GM21423 (cell line): ENCODE measurements around the gene MTO1.
A peak's percentile ranks its signal among the peaks of the same experiment; 100 is the strongest.
"Not testable (repeated sequence)": the region's sequence is repeated elsewhere in the genome, so short reads cannot be mapped to it uniquely, and the experiment has no call there.

Experiments
- ATAC-seq: cut with Tn5 transposase; IDR thresholded peaks from one replicate; pipeline ENCODE4 v1.9.1; 2021; ENCODE audit warnings: mild to moderate bottlenecking, moderate library complexity; ENCODE audit not compliant: unreplicated experiment

Gene MTO1, protein sequence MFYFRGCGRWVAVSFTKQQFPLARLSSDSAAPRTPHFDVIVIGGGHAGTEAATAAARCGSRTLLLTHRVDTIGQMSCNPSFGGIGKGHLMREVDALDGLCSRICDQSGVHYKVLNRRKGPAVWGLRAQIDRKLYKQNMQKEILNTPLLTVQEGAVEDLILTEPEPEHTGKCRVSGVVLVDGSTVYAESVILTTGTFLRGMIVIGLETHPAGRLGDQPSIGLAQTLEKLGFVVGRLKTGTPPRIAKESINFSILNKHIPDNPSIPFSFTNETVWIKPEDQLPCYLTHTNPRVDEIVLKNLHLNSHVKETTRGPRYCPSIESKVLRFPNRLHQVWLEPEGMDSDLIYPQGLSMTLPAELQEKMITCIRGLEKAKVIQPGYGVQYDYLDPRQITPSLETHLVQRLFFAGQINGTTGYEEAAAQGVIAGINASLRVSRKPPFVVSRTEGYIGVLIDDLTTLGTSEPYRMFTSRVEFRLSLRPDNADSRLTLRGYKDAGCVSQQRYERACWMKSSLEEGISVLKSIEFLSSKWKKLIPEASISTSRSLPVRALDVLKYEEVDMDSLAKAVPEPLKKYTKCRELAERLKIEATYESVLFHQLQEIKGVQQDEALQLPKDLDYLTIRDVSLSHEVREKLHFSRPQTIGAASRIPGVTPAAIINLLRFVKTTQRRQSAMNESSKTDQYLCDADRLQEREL

GRCh38 chr6:73461537-73462350 is at the start of gene MTO1:
Gene MTO1 (plus strand): TSS chr6:73461737. CDS start chr6:73461855, 118 bp downstream.
- peak; percentile 97 for ATAC-seq

GRCh38 chr6:73413102-73413501 is 48.4 kb upstream of the MTO1 start:
- ATAC-seq, result no peak

- no peak for ATAC-seq
Observed at GRCh38 chr6:73418081-73418741, 43.3 kb upstream of the MTO1 start.

DNA sequence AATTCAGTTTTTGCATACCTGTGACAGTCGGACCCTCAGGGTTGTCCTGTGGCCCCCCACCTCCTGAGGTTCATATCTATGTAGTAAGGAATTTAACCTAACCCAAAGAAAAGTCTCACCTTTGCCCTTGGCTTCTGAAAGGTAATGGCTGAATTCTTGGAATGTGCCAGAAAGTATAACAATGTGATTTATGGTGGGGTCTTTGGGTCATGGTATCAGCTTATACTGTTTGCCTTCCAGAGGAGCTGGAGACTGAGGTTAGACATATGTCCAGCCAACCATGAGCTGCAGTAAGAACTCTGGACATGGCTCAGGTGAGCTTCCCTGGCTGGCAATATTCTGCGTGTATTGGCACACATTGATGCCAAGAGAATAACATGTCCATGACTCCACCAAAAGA is 40.0 kb upstream of the MTO1 start:
- no peak for ATAC-seq

DNA sequence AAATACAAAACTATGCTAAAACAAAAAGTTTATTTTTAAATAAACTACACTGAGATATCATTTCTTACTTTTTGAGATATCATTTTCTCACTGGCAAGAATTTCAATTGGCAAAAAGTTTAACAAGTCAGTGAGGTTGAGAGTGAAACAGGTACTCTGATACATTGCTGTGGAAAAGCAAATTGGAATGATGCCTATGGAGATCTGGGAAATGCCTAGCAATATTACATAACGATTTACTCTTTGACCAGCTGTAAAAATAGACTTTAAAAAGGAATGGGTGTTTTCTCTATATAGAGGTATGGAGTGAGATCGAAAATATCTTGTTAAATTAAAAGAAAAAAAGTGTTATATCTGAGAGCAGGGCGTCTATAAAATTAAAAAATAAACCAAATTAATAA is 26.3 kb upstream of the MTO1 start:
- ATAC-seq, result no peak

DNA sequence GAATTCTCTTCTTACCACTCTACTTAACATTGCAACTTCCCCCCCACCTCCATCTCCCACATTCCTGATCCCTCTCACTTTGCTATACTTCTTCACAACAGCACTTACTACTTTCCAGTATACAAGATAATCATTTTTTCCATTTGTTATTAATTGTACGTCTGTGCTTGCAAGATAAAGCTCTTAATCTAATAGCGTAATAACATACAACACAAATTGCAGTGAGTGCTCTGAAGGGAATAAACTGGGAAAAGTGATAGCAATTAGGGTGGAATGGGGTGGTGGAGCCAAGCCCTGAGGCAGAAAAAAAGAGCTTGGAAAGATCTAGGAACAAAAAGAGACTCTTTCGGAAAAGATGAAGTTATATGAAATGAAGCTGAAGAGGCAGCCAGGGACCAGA is 18.0 kb upstream of the MTO1 start:
- no peak for ATAC-seq

- peak; percentile 52 for ATAC-seq
Observed at GRCh38 chr6:73451223-73452106, 10.1 kb upstream of the MTO1 start.

GRCh38 chr6:73452107-73452461 is 9.5 kb upstream of the MTO1 start, which contains the start of gene CGAS:
Gene CGAS (minus strand): TSS chr6:73452297. CDS start chr6:73452181, 116 bp downstream.
- ATAC-seq, result peak; percentile 71

- ATAC-seq, result no peak
Observed at GRCh38 chr6:73455865-73456629, 5.5 kb upstream of the MTO1 start.

- not testable (repeated sequence) for ATAC-seq
Observed at GRCh38 chr6:73459474-73459873, 2.1 kb upstream of the MTO1 start.

DNA sequence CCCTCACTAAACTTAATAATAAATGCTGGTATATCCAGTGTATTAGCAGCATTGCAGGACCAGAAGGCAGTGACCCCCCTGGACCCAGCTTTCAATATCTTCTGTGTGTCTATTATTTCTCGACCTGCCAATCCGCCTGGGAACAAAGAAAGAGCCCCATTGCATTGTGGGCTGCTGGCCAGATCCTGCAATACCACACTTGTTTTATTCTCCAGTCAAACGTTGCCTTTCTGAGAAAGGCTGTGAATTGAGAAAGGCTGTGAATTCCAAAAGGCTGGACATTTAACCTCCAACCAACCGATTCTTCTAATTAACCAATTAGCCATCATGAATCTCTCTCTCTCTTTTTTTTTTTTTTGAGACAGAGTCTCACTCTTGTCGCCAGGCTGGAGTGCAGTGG is 1.5 kb upstream of the MTO1 start:
- no peak for ATAC-seq

DNA sequence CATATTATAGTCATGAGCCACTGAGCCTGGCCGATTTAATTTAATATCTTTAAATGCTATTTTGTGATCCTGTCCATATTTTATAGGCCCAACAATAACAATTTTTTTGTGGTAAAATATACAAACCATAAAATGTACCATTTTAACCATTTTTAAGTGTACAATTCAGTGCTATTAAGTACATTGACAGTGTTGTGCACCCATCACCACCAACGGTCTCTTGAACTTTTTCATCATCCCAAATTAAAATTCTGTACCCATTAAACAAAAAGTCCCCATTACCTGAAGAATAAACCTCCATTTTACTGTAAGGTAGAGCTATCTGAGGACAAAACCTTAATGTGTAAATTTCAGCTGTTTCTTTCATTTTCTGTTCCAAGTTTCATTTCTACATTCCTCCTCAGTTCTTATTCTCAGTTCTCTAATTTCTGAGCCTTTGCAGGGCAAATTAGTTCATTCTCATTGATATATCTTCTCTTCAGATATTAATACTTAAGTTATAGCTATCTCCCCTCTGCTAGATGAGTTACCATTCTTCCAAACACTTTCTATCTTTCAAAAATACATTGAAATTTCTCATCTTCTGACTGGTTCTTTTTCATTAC is 10.3 kb downstream of the MTO1 start:
- ATAC-seq, result peak; percentile 94

- ATAC-seq, result no peak
Observed at GRCh38 chr6:73476723-73477122, 15.2 kb downstream of the MTO1 start.

- ATAC-seq, result no peak
Observed at GRCh38 chr6:73477407-73477806, 15.9 kb downstream of the MTO1 start.

DNA sequence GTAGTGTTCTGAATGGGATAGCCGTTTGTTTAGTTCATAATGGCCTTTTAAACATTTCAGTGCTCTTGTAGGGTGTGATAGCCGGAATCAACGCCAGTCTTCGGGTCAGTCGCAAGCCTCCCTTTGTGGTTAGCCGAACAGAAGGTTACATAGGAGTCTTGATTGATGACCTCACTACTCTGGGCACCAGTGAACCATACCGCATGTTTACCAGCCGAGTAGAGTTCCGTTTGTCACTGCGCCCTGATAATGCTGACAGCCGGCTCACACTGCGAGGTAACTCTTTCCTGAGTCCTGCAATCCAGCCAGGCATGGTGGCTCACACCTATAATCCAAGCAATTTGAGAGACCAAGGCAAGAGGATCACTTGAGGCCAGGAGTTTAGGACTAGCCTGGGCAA is 20.4 kb downstream of the MTO1 start:
- ATAC-seq, result no peak

- ATAC-seq, result no peak
Observed at GRCh38 chr6:73484438-73484837, 22.9 kb downstream of the MTO1 start.

DNA sequence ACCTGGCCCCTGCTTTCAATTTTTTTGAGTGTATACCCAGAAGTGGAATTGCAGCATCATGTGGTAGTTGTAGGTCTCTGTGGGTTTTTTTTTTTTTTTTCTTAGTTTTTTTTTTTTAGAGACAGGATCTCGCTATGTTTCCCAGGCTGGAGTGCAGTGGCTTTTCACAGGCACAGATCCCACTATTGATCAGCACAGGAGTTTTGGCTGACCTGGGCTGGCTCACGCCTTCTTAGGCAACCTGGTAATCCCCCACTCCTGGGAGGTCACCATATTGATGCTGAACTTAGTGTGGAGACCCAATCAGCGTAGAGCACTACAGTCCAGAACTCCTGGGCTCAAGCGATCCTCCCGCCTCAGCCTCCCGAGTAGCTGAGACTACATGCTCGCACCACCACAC is 25.9 kb downstream of the MTO1 start:
- no peak for ATAC-seq

DNA sequence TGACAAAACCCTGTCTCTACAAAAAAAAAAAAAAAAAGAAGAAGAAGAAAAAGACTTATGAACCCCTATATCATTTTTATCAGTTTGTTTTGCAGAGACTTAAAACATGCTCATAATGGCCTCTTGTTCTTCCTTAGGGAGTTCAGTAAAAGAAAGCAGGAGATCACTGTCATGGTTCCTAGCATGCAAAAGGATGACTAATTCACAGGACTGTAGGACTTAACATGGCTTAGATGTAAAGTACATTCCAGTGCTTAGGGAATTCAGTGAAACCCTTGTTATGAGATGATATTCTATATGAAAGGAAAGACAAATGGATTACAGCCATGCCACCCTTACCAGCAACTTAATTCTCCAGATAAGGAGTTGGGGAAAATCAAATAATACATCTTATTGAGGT is 29.8 kb downstream of the MTO1 start:
- no peak for ATAC-seq

GRCh38 chr6:73497915-73498314 is 36.4 kb downstream of the MTO1 start:
- no peak for ATAC-seq
